AG04450 (cell line): ENCODE results near the gene BUB3. TPM values are rescaled to one million over a fixed set of nuclear protein-coding genes. Genes with fewer than 3 reads are reported as not detected.

Experiments used
- CTCF ChIA-PET: fragments of 300-600, 350-600 bp; formaldehyde crosslinking; extraction: SDS; loops from one replicate; lab custom pipeline; 2022; ENCODE audit warnings: antibody characterized with exemption, inconsistent platforms; lab: Charles Lee
- POLR2A ChIA-PET: fragments of 350-600 bp; formaldehyde crosslinking; extraction: SDS; loops from one replicate; lab custom pipeline; 2021; ENCODE audit warnings: antibody characterized with exemption, inconsistent platforms; lab: Yijun Ruan, JAX
- DNase-seq: peaks from one replicate; pipeline ENCODE4 v3.0.0-alpha.2; 2011; ENCODE audit warnings: low read depth, low spot score
- H3K27ac ChIP-seq: one replicate; pipeline ENCODE4 v1.5.1; 2012; ENCODE audit warnings: low read depth, low read length, control low read depth
- H3K27me3 ChIP-seq: one replicate; pipeline ENCODE4 v1.6.0; 2012; ENCODE audit warnings: low read length; ENCODE audit not compliant: control insufficient read depth, insufficient read depth
- H3K4me3 ChIP-seq: 2 replicates; pipeline ENCODE4 v1.5.1; 2011; ENCODE audit warnings: mild to moderate bottlenecking, low read depth, low read length, control low read depth
- H3K9me3 ChIP-seq: 2 replicates; pipeline ENCODE4 v1.5.1; 2012; ENCODE audit warnings: low read length; ENCODE audit not compliant: control insufficient read depth, insufficient read depth
- polyA plus RNA-seq: library from polyadenylated mRNA; depleted of rRNA; stranded (reverse); fragments of >200 nt; gene quantifications from 2 replicates; pipeline ENCODE4 v1.2.3, GENCODE V29; 2011
- TF ChIP-seq, protein P1 (sequence below): IDR thresholded peaks from 2 replicates; pipeline ENCODE4 v1.5.1; 2011; ENCODE audit warnings: low read depth, low read length, control low read depth, inconsistent platforms

Gene BUB3
- polyA plus RNA-seq, 1 experiment, result 135 TPM

DNA sequence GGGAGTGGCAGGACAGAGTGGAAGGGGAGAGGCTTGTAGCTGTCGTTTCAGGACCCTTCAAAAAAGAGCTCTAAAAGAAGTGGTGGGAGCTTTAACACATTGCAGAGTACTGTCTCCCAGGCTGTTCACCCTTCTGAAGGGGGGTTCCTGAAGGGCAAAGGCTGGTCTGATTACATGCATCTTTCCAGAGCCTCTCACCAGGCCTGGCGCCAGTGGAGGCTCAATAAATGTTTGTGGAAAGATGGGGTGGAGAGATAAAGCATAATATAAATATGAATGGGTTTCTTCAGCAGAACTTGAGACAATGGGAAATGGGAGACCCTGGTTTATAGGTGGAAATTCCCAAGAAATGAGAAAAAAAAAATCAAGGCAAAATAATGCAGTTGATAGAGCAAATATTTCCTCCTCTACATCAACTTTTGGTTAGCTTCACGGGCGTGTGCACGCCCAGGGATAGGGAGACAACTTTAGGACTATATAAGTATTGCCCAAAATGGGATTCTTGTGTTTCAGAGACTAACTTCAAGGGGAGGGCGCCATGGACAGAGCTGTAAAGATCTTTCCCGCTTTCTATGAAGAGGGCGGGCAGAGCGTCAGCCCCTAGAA, 613 bp upstream of the BUB3 start:
- H3K4me3 ChIP-seq, result no peak overlapping the region
- POLR2A ChIA-PET, result interaction anchor here (0.6 to 1.4 kb wide), 3 partner anchors 14 to 779 kb away, joined by 4 read pairs; partner anchors contain the start of gene PLEKHA1
- H3K27me3 ChIP-seq, result peaks cover 40% of the 10 kb centered on the region
- CTCF ChIA-PET, result interaction anchor here (0.7 to 2.3 kb wide), 7 partner anchors 9 to 1250 kb away, joined by 3 to 6 read pairs (median 3); no protein-coding TSS in a partner anchor
- H3K9me3 ChIP-seq, result peaks cover 6% of the 10 kb centered on the region; the same call in 1 of the 2 replicates
- DNase-seq, result no peak
- TF ChIP-seq, protein P1, sequence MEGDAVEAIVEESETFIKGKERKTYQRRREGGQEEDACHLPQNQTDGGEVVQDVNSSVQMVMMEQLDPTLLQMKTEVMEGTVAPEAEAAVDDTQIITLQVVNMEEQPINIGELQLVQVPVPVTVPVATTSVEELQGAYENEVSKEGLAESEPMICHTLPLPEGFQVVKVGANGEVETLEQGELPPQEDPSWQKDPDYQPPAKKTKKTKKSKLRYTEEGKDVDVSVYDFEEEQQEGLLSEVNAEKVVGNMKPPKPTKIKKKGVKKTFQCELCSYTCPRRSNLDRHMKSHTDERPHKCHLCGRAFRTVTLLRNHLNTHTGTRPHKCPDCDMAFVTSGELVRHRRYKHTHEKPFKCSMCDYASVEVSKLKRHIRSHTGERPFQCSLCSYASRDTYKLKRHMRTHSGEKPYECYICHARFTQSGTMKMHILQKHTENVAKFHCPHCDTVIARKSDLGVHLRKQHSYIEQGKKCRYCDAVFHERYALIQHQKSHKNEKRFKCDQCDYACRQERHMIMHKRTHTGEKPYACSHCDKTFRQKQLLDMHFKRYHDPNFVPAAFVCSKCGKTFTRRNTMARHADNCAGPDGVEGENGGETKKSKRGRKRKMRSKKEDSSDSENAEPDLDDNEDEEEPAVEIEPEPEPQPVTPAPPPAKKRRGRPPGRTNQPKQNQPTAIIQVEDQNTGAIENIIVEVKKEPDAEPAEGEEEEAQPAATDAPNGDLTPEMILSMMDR, result no peak
- H3K27ac ChIP-seq, result no peak overlapping the region

DNA sequence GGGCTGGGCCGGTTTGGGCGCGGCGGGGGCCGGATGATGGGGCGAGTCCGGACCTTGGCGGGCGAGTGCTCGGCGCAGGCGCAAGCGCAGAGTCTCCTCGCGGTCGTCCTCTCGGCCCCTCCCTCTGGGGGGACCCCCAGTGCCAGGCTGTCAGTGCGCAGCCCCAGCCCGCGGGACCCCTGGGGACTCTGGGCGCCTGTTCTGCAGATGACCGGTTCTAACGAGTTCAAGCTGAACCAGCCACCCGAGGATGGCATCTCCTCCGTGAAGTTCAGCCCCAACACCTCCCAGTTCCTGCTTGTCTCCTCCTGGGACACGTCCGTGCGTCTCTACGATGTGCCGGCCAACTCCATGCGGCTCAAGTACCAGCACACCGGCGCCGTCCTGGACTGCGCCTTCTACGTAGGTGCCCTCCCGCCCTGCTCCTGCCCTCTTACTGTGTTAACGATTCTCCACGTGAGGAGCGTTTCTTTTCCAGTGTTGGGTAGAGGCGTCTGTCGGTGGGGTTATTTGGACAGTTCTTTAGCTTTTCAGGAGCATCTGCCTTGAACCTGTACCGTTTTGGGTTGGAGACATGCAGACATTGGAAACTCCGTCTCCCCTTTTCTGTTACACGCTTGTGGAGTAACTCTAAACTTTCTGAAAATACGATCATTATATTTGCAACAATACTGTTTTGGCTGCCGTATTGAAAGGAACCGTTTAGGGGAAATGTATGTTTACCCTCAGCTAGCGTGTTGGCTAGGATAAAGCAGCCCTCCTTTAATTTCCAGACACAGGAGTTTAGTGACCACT, 706 bp downstream of the BUB3 start:
- peak overlapping the region; percentile 99 for H3K4me3 ChIP-seq
- CTCF ChIA-PET, result interaction anchor here (1.9 to 2.3 kb wide), 2 partner anchors 22 to 111 kb away, joined by 4 to 6 read pairs; no protein-coding TSS in a partner anchor
- H3K9me3 ChIP-seq, result peaks cover 6% of the 10 kb centered on the region; the same call in 1 of the 2 replicates
- H3K27me3 ChIP-seq, result peaks cover 28% of the 10 kb centered on the region
- no peak for DNase-seq
- peak overlapping the region; percentile 84 for H3K27ac ChIP-seq
- TF ChIP-seq, protein P1, result no peak
- POLR2A ChIA-PET, result interaction anchor here (0.9 kb wide), 1 partner anchor 17 kb away, joined by 4 read pairs; no protein-coding TSS in a partner anchor

DNA sequence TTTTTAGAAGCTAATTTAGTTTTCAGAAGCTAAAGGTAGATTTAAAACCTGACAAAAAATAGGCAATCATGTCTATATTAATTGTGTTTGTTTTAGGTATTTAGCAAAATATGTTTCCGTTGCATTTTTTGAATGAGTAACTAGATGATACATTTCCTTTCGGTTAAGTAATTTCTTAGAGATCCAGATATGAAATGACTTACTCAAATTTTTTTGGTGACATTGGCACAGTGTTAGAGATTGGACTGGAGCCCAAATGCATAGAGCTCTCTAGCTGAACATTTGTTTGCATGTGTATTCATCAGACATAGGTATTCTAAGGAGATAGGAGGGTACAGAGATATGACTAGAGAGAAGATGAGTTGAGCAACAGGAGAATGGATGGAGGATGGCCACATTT, 1.9 kb downstream of the BUB3 start:
- no peak overlapping the region for H3K27ac ChIP-seq
- DNase-seq, result no peak
- H3K4me3 ChIP-seq, result peak overlapping the region; percentile 99
- CTCF ChIA-PET, result interaction anchor here (1.4 kb wide), 1 partner anchor 10 kb away, joined by 5 read pairs; no protein-coding TSS in a partner anchor
- H3K9me3 ChIP-seq, result peaks cover 2% of the 10 kb centered on the region; the same call in 1 of the 2 replicates
- peaks cover 16% of the 10 kb centered on the region for H3K27me3 ChIP-seq
- POLR2A ChIA-PET, result interaction anchor here (0.7 kb wide), 1 partner anchor 930 kb away, joined by 3 read pairs; no protein-coding TSS in a partner anchor
- TF ChIP-seq, protein P1, result no peak

DNA sequence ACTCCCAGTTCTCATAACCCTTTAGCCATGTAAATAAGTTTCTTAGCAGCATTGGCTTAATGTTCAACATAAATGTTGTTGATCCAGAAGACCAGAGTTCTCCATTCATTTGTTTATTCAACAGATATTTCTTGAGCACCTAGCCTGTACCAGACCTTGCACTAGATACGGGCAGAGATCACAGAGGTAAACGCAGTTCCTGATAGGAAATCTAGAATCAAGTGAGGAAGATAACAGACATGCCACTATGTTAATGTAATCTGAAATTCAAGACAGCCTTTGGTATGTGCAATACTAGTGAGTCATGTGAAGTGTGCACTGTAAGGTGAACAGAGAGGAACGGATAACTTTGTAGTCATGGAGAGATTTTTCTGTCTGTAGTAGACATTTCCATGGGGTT, 3.0 kb downstream of the BUB3 start:
- H3K27ac ChIP-seq, result no peak overlapping the region

More for the DNA sequence above, 3.0 kb downstream of the BUB3 start:
- DNase-seq, result peak; percentile 15
- Histone ChIP-seq H3K9me3 (no peaks in the 10 kb centered on the region; the same call in 1 of the 2 replicates), H3K27me3 (peaks cover 6% of the 10 kb centered on the region), H3K4me3 (no peak overlapping the region; the same call in 1 of the 2 replicates)
- POLR2A ChIA-PET, result no interaction called here
- TF ChIP-seq, protein P1, result no peak
- CTCF ChIA-PET, result interaction anchor here (1.4 kb wide), 1 partner anchor 9 kb away, joined by 5 read pairs; no protein-coding TSS in a partner anchor
